ENCODE results near the gene KLC1. TPM values are rescaled to one million over a fixed set of nuclear protein-coding genes. Genes with fewer than 3 reads are reported as not detected.
A peak's percentile ranks its signal among the peaks of the same experiment; 100 is the strongest.

Gene KLC1
- total and polyA plus RNA-seq, 5 experiments from 2014 or later: 50.7 to 252 (median 73.3) TPM

DNA sequence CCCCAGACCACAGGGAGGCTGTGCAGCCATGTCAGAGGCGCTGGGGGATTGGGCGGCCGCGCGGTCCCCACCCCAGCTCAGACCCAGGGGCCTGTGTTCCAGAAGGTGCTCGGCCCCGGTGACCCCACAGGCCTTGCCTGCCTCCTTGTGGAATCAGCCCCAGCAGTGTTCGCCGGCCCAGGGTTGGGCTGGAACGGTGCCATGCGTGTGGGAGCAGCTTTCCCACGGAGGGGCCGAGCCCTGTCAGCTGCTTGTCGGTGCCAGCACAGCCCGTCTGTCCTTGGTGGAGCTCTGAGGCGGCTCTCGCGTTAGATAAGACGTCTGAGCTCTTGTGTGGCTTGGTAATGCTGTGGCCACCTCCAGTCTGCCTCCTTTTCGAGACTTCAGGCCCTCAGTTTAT is 95.1 kb downstream of the KLC1 start:
- peaks cover 1 to 13% (median 12%) of the 10 kb centered on the region in 4 donors for H3K4me1 Mint-ChIP-seq
- H3K27ac Mint-ChIP-seq: peak overlapping the region in 1 of 10 donors; percentile 16
- H3K4me3 Mint-ChIP-seq: no peak overlapping the region
- H3K27me3 Mint-ChIP-seq: no peaks in the 10 kb centered on the region
- POLR2A ChIA-PET: no interaction called here
- ATAC-seq (no peak), DNase-seq (no peak)
- peaks cover 0 to 3% (median under 1%) of the 10 kb centered on the region in 3 donors for H3K36me3 Mint-ChIP-seq
- no peaks in the 10 kb centered on the region for H3K9me3 Mint-ChIP-seq

GRCh38 chr14:103725001-103725682 is 96.1 kb downstream of the KLC1 start:
- Mint-ChIP-seq H3K27me3 (no peaks in the 10 kb centered on the region), H3K4me1 (peaks cover under 1 to 4% (median 1%) of the 10 kb centered on the region in 4 donors), H3K36me3 (peaks cover 0 to 9% (median 2%) of the 10 kb centered on the region in 3 donors), H3K9me3 (no peaks in the 10 kb centered on the region), H3K27ac (no peak overlapping the region), H3K4me3 (no peak overlapping the region)
- no peak for DNase-seq
- ATAC-seq: no peak
- POLR2A ChIA-PET: interaction anchor here (1.1 kb wide), 1 partner anchor 10 kb away, joined by 4 read pairs; the partner anchor contains the start of genes XRCC3 and ZFYVE21

DNA sequence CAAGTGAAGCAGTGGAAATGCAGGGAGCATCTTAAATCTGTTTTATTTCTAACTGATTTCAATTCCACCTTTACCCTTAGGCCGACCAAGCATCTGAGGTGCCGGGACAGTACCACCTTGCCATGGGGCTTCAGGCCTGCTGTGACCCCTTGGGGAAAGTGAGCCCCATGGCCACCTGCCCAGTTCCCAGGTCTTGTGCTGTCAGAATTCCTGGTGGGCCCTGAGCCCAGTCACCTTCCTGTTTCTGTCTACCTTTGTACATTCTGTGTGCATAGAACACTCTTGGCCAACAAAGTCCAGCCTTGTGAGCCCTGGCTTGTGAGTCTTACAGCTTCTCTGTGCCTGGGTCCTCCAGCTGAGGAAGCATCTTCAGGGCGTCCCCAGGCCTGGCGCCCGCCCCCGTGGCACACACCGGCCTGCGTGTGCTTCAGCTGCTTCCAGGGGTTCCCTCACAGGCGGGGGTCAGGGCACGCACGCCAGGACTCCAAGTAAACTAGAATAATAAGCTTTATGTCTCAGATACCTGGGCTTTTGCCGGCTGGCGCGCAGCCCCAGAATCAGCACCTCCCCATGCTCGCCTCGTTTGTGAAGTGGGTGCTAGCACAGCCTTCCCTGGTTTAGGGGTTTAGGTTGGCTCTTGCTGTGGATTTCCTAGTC is 96.9 kb downstream of the KLC1 start:
- POLR2A ChIA-PET: interaction anchor here (1.1 kb wide), 1 partner anchor 10 kb away, joined by 4 read pairs; the partner anchor contains the start of genes XRCC3 and ZFYVE21
- no peak overlapping the region for H3K4me3 Mint-ChIP-seq
- no peak for ATAC-seq
- no peaks in the 10 kb centered on the region for H3K4me1 Mint-ChIP-seq
- H3K9me3 Mint-ChIP-seq: no peaks in the 10 kb centered on the region
- H3K27me3 Mint-ChIP-seq: no peaks in the 10 kb centered on the region
- peak overlapping the region in 2 of 10 donors; percentile 19 to 71 for H3K27ac Mint-ChIP-seq
- no peak for DNase-seq
- H3K36me3 Mint-ChIP-seq: peaks cover 0 to 9% (median 2%) of the 10 kb centered on the region in 3 donors

DNA sequence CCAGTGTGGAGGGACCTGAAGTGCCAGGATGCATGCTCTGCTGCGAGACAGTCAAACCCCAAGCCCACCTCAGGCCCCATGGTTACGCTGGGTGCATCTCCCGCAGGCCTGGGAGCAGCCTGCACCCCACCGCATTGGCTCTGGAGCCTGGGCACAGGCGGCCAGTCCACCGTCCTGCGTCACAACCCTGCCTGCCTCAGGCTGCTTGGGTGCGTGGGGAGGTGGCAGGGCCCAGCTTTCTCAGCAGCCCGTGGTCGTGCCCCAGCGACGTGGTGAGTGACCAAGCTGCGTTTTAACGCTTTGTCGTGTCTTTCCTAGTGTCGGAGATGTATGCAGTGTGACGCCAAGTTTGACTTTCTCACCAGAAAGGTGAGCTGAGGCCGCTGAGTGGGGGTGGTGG is 97.5 kb downstream of the KLC1 start:
- H3K27me3 Mint-ChIP-seq: no peaks in the 10 kb centered on the region
- peak overlapping the region in 1 of 10 donors; percentile 19 for H3K27ac Mint-ChIP-seq
- H3K9me3 Mint-ChIP-seq: no peaks in the 10 kb centered on the region
- ATAC-seq: no peak
- H3K4me1 Mint-ChIP-seq: no peaks in the 10 kb centered on the region
- DNase-seq: no peak
- POLR2A ChIA-PET: interaction anchor here (1.1 kb wide), 1 partner anchor 11 kb away, joined by 4 read pairs; the partner anchor contains the start of genes XRCC3 and ZFYVE21
- peaks cover 0 to 9% (median 2%) of the 10 kb centered on the region in 3 donors for H3K36me3 Mint-ChIP-seq
- H3K4me3 Mint-ChIP-seq: no peak overlapping the region

- no peak for DNase-seq
- Mint-ChIP-seq H3K4me1 (no peaks in the 10 kb centered on the region), H3K27ac (no peak overlapping the region)
Measured at GRCh38 chr14:103727313-103727980, 98.4 kb downstream of the KLC1 start.

GRCh38 chr14:103728141-103728540 is 99.1 kb downstream of the KLC1 start:
- Mint-ChIP-seq H3K36me3 (peaks cover 0 to 14% (median 2%) of the 10 kb centered on the region in 3 donors), H3K4me3 (no peak overlapping the region), H3K9me3 (no peaks in the 10 kb centered on the region), H3K4me1 (no peaks in the 10 kb centered on the region), H3K27me3 (no peaks in the 10 kb centered on the region), H3K27ac (no peak overlapping the region)
- POLR2A ChIA-PET: no interaction called here
- DNase-seq (no peak), ATAC-seq (no peak)

More at GRCh38 chr14:103727313-103727980, 98.4 kb downstream of the KLC1 start:
- Mint-ChIP-seq H3K4me3 (no peak overlapping the region), H3K27me3 (no peaks in the 10 kb centered on the region), H3K36me3 (peaks cover 0 to 9% (median 2%) of the 10 kb centered on the region in 3 donors), H3K9me3 (no peaks in the 10 kb centered on the region)
- POLR2A ChIA-PET: no interaction called here
- ATAC-seq: peak in 1 of 2 donors; percentile 33

DNA sequence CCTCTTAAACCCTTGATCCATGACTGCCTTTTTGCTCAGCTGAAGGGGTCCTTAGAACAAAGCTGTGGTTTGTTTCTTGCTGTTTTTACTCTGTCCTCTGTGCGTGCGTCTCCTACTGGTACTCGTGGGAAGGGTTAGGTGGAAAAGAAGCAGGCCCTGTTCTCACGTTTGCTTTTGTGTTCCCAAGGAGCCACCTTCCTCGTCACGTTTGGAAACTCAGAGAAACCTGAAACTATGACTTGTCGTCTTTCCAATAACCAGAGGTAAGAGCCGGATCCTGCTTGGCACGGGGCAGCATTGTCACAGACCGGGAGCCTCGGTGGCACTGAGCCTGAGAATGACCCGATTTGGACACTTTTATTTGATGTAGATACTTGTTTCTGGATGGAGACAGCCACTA is 99.7 kb downstream of the KLC1 start:
- Mint-ChIP-seq H3K9me3 (no peaks in the 10 kb centered on the region), H3K27ac (no peak overlapping the region), H3K27me3 (no peaks in the 10 kb centered on the region), H3K36me3 (peaks cover 0 to 19% (median 2%) of the 10 kb centered on the region in 3 donors), H3K4me3 (no peak overlapping the region), H3K4me1 (no peaks in the 10 kb centered on the region)
- no peak for DNase-seq
- no peak for ATAC-seq
- POLR2A ChIA-PET: no interaction called here

GRCh38 chr14:103729496-103730448 is 100.8 kb downstream of the KLC1 start:
- H3K4me1 Mint-ChIP-seq: no peaks in the 10 kb centered on the region
- peaks cover 0 to 25% (median 2%) of the 10 kb centered on the region in 3 donors for H3K36me3 Mint-ChIP-seq
- H3K4me3 Mint-ChIP-seq: no peak overlapping the region
- no peaks in the 10 kb centered on the region for H3K9me3 Mint-ChIP-seq
- DNase-seq: no peak
- peak overlapping the region in 1 of 10 donors; percentile 77 for H3K27ac Mint-ChIP-seq
- POLR2A ChIA-PET: no interaction called here
- H3K27me3 Mint-ChIP-seq: no peaks in the 10 kb centered on the region
- ATAC-seq: no peak

- Mint-ChIP-seq H3K27ac (peak overlapping the region in 4 of 10 donors; percentile 6 to 77 (median 32)), H3K36me3 (peaks cover 0 to 25% (median 2%) of the 10 kb centered on the region in 3 donors), H3K4me3 (no peak overlapping the region), H3K27me3 (no peaks in the 10 kb centered on the region), H3K9me3 (no peaks in the 10 kb centered on the region), H3K4me1 (no peaks in the 10 kb centered on the region)
- ATAC-seq (no peak), DNase-seq (no peak)
- POLR2A ChIA-PET: no interaction called here
Measured at GRCh38 chr14:103730490-103731035, 101.6 kb downstream of the KLC1 start.

DNA sequence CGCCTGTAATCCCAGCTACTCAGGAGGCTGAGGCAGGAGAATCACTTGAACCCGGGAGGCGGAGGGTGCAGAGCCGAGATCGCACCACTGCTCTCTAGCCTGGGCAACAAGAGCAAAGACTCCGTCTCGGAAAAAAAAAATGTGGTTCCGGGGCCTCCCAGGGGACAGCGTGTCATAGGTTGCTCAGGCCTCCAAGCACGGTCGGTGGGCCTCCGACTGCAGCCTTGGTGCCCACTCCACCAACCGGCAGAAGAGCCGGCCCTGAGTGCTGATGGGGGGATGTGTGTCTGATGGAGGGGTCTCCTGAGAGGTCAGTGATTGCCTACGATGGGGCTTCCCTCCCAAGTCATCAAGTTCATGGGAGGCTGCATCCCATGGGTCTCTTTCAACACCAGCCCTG is 102.5 kb downstream of the KLC1 start:
- H3K27ac Mint-ChIP-seq: no peak overlapping the region
- no peak overlapping the region for H3K4me3 Mint-ChIP-seq
- ATAC-seq: no peak
- POLR2A ChIA-PET: no interaction called here
- DNase-seq: no peak
- peaks cover 0 to 25% (median 2%) of the 10 kb centered on the region in 3 donors for H3K36me3 Mint-ChIP-seq
- H3K27me3 Mint-ChIP-seq: no peaks in the 10 kb centered on the region
- no peaks in the 10 kb centered on the region for H3K4me1 Mint-ChIP-seq
- no peaks in the 10 kb centered on the region for H3K9me3 Mint-ChIP-seq

DNA sequence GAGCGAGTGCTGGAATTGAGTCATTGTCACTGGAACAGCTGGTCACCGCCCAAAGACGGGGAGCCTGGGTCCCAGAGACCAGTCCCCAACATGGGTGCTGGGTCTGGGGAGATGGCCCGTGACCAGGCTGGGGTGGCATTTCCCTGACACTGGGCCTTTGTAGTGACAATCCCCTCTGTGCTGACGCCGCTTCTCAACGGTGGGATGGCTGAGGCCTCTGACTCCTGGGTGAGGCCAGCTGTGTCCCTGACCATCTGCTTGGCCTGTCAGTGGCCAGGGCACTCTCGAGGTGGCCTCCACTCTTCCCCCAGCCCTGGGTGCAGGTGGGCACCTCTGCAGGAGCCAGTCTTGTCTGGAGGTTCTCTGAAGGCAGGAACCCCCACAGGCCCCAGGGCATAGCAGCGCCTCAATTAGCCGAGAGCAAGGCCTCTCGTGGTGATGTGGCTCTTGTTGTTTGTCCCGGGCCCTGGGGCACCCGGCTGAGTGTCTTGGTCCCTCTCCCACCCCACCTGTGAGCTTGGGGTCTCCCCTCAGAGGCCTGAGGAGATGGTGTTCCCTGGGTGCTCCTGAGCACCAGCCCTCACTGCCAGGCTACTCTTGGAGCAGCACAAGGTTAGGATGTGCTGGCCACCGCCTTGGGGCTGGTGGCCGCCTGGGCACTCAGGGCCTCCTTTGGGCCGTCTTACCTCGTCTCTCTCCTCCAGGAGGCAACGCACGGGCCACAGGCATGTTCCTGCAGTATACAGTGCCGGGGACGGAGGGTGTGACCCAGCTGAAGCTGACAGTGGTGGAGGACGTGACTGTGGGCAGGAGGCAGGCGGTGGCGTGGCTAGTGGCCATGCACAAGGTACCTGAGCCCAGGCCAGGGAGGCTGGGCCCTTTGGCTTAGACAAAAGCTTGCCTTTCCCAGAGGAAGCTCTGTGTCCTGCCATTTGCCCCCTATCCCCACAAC is 103.2 kb downstream of the KLC1 start:
- H3K27ac Mint-ChIP-seq: peak overlapping the region in 1 of 10 donors; percentile 60
- H3K4me3 Mint-ChIP-seq: no peak overlapping the region
- no peaks in the 10 kb centered on the region for H3K4me1 Mint-ChIP-seq
- no peaks in the 10 kb centered on the region for H3K9me3 Mint-ChIP-seq
- ATAC-seq: no peak
- DNase-seq: no peak
- POLR2A ChIA-PET: no interaction called here
- H3K27me3 Mint-ChIP-seq: no peaks in the 10 kb centered on the region
- peaks cover 0 to 28% (median 2%) of the 10 kb centered on the region in 3 donors for H3K36me3 Mint-ChIP-seq
